Colonic mucosa (tissue), 4 donors: ENCODE data around the gene CAPN15. TPM values are rescaled to one million over a fixed set of nuclear protein-coding genes. Genes with fewer than 3 reads are reported as not detected.

Experiments
- DNase-seq: peaks from one replicate; pipeline ENCODE4 v3.0.0-alpha.2; 2020
- H3K27ac ChIP-seq: fragments of 200-600 bp; one replicate; pipeline ENCODE4 v1.8.0; 2021
- H3K27me3 ChIP-seq: fragments of 200-600 bp; one replicate; pipeline ENCODE4 v1.8.0; 2021
- H3K36me3 ChIP-seq: fragments of 200-600 bp; one replicate; pipeline ENCODE4 v1.8.0; 2021
- H3K4me1 ChIP-seq: fragments of 200-600 bp; one replicate; pipeline ENCODE4 v1.8.0; 2021; ENCODE audit warnings: mild to moderate bottlenecking
- H3K4me3 ChIP-seq: fragments of 200-600 bp; one replicate; pipeline ENCODE4 v1.8.0; 2021
- H3K9ac ChIP-seq, 2 donors: one replicate each; pipeline ENCODE4 v1.7.0; 2013; ENCODE audit warnings: control low read depth in 2 of 2, low read depth in 2 of 2, low read length in 2 of 2
- H3K9me3 ChIP-seq: fragments of 200-600 bp; one replicate; pipeline ENCODE4 v1.8.0; 2021
- intact Hi-C: fragments of 100-400 bp; cut with DNase I; formaldehyde crosslinking; loops from one replicate; pipeline ENCODE4 v1.14.1; 2022
- total RNA-seq, 2 donors: library from RNA; stranded (reverse); fragmentation: NEBNext Ultra II Directional in 1 of 2; extraction: Animal tissue kit (Norgen Biotek cat#: 25700) in 1 of 2; gene quantifications; one replicate each; pipeline ENCODE4 v1.2.1, GENCODE V29; 2021
- TF ChIP-seq, protein P1 (sequence below): fragments of 200-600 bp; IDR thresholded peaks from one replicate; pipeline ENCODE4 v1.8.0; 2022; ENCODE audit warnings: antibody characterized with exemption, mild to moderate bottlenecking
- donor health status: healthy.
- donor health status: DM: no; HTN: no; CAD: no.
- donor health status: DM: no; HTN: no; CAD: no.

The CAPN15 gene
- total RNA-seq, 2 donors from 2014 or later = 74.6 to 139 TPM

DNA sequence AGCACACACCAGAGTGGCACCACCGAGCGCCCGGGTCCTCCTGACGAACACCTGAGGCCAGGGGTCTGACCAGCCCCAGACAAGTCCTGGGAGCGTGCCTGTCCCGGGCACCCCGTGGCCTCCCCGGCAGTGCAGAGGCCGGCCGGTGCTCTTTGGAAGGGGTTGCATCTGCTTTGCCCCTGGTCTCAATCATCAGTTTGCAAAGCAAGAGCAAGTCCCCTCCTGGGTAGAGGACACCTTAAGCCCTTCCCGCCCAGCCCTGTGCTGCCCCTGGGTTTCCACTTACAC, 11.6 kb upstream of the CAPN15 start:
- Histone ChIP-seq H3K27ac (no peak overlapping the region), H3K4me3 (no peak overlapping the region), H3K9ac (no peak overlapping the region), H3K27me3 (no peaks in the 10 kb centered on the region), H3K36me3 (no peaks in the 10 kb centered on the region), H3K9me3 (no peaks in the 10 kb centered on the region), H3K4me1 (no peaks in the 10 kb centered on the region)
- TF ChIP-seq, protein P1, sequence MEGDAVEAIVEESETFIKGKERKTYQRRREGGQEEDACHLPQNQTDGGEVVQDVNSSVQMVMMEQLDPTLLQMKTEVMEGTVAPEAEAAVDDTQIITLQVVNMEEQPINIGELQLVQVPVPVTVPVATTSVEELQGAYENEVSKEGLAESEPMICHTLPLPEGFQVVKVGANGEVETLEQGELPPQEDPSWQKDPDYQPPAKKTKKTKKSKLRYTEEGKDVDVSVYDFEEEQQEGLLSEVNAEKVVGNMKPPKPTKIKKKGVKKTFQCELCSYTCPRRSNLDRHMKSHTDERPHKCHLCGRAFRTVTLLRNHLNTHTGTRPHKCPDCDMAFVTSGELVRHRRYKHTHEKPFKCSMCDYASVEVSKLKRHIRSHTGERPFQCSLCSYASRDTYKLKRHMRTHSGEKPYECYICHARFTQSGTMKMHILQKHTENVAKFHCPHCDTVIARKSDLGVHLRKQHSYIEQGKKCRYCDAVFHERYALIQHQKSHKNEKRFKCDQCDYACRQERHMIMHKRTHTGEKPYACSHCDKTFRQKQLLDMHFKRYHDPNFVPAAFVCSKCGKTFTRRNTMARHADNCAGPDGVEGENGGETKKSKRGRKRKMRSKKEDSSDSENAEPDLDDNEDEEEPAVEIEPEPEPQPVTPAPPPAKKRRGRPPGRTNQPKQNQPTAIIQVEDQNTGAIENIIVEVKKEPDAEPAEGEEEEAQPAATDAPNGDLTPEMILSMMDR = no peak
- no peak for DNase-seq
- intact Hi-C loops = no loop called here

DNA sequence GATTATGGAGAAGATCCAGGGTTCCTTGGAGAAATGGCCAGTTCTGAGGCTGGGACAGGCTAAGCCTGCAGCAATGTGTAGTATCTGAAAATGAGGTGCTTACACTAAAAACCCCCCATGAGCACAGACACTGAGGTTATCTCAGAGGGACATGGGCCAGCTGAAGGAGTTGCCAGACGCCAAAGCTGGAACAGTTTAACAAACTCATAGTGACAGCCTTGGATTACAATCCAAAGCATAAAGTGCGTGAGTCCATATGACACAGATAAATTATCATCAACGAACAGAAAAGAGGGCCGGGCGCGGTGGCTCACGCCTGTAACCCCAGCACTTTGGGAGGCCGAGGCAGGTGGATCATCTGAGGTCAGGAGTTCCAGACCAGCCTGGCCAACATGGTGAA, 11.2 kb upstream of the CAPN15 start:
- H3K27ac ChIP-seq = no peak overlapping the region
- DNase-seq = no peak
- intact Hi-C loops = no loop called here

DNA sequence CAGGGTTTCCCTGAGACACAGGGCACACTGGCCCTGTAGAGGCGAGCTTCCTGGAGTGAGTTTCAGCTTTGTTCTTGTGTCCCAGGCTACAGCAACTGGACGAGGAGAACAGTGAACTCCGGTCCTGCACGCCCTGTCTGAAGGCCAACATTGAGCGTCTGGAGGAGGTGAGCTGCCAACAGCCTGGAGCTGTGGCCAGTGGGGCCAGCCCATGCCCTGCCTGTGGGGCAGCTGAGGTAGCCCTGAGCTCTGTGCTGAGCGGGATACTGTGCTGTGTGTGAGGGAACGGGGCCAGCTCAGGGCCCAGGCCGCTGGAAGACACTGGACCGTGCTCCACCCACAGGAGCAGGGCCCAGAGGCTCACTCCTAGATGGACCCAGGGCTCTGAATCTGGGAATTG, 8.7 kb upstream of the CAPN15 start:
- intact Hi-C loops = no loop called here
- Histone ChIP-seq H3K27ac (no peak overlapping the region), H3K4me1 (no peaks in the 10 kb centered on the region), H3K27me3 (no peaks in the 10 kb centered on the region), H3K9ac (no peak overlapping the region), H3K36me3 (no peaks in the 10 kb centered on the region), H3K9me3 (no peaks in the 10 kb centered on the region), H3K4me3 (no peak overlapping the region)
- no peak for DNase-seq
- TF ChIP-seq, protein P1 = no peak

More for the DNA sequence above, 11.2 kb upstream of the CAPN15 start:
- TF ChIP-seq, protein P1 = no peak
- H3K4me3 ChIP-seq = no peak overlapping the region
- H3K27me3 ChIP-seq = no peaks in the 10 kb centered on the region
- H3K4me1 ChIP-seq = no peaks in the 10 kb centered on the region
- H3K9ac ChIP-seq = no peak overlapping the region
- no peaks in the 10 kb centered on the region for H3K9me3 ChIP-seq
- H3K36me3 ChIP-seq = no peaks in the 10 kb centered on the region

DNA sequence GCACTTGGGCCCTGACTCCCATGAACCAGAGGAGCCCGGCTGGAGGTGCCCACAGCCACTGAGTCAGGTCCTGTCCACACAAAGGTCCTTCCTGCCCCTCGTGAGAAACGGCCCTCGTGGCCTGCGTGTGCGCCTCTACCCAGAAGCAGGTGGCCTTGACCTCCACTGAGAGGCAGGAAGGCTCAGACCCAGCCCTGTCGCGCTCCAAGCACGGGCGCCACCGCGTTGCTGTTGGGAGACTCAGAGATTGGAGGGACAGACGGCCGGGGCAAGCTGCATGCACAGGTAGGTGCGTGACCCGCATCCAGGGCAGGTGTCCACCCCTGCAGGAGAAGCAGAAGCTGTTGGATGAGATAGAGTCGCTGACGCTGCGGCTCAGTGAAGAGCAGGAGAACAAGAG, 8.1 kb upstream of the CAPN15 start:
- Histone ChIP-seq H3K9ac (no peak overlapping the region), H3K4me1 (no peaks in the 10 kb centered on the region), H3K27ac (no peak overlapping the region), H3K9me3 (no peaks in the 10 kb centered on the region), H3K27me3 (no peaks in the 10 kb centered on the region), H3K36me3 (no peaks in the 10 kb centered on the region), H3K4me3 (no peak overlapping the region)
- TF ChIP-seq, protein P1 = no peak
- intact Hi-C loops = no loop called here
- DNase-seq = no peak

DNA sequence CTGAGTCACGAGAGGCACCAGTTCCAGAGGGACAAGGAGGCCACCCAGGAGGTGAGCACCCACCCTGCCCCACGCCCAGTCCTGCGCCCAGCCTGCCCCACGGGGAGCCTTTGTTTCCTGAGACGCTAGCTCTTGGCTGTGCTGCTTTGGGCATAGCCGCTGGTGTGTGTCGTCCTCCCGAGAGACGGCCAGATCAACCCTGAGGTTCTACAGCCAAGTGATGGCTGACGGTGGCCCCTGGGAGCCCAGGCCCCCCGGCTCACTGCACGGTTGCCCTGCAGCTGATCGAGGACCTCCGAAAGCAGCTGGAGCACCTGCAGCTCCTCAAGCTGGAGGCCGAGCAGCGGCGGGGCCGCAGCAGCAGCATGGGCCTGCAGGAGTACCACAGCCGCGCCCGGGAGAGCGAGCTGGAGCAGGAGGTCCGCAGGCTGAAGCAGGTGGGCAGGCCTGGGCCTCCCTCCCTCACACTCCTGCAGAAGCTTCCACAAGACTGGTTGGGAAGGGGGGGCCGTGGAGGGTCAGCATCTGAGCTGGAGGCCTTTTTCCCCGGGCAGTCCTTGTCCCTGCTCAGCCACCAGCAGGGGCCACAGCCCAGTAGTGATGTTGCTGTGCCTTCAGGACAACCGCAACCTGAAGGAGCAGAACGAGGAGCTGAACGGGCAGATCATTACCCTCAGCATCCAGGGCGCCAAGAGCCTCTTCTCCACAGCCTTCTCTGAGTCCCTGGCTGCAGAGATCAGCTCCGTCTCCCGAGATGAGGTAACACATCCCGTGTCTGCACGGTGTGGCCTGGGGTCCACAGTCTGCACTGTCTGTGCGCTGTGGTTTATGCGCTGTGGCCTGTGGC, 7.4 kb upstream of the CAPN15 start:
- no peaks in the 10 kb centered on the region for H3K36me3 ChIP-seq
- intact Hi-C loops = no loop called here
- TF ChIP-seq, protein P1 = no peak
- H3K27ac ChIP-seq = no peak overlapping the region
- no peaks in the 10 kb centered on the region for H3K9me3 ChIP-seq
- no peak for DNase-seq
- H3K9ac ChIP-seq = no peak overlapping the region
- no peak overlapping the region for H3K4me3 ChIP-seq
- no peaks in the 10 kb centered on the region for H3K4me1 ChIP-seq
- H3K27me3 ChIP-seq = no peaks in the 10 kb centered on the region
